Measurements from ENCODE around the gene ZNF134.

Gene ZNF134

DNA sequence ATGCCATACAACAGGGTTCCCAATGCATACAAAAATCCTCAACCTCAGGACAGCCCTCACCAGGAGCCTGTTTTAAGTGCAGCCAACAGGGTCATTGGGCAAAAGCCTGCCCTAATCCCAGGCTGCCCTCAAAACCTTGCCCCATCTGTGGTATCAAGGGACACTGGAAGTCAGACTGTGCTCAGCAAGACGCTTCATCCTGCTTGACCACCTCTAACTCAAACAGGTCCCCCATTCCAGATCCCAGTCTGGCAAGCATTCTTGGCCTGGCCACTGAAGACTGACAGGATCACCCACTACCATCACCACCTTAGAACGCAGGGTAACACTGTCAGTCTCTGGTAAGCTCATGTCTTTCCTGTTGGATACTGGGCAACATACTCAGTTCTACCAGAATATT lies 39.6 kb downstream of the ZNF134 start:
- no peak overlapping the region for H3K4me3 ChIP-seq (ENCODE audit: control insufficient read depth, low read depth, low read length)
- TF ChIP-seq, protein P1, sequence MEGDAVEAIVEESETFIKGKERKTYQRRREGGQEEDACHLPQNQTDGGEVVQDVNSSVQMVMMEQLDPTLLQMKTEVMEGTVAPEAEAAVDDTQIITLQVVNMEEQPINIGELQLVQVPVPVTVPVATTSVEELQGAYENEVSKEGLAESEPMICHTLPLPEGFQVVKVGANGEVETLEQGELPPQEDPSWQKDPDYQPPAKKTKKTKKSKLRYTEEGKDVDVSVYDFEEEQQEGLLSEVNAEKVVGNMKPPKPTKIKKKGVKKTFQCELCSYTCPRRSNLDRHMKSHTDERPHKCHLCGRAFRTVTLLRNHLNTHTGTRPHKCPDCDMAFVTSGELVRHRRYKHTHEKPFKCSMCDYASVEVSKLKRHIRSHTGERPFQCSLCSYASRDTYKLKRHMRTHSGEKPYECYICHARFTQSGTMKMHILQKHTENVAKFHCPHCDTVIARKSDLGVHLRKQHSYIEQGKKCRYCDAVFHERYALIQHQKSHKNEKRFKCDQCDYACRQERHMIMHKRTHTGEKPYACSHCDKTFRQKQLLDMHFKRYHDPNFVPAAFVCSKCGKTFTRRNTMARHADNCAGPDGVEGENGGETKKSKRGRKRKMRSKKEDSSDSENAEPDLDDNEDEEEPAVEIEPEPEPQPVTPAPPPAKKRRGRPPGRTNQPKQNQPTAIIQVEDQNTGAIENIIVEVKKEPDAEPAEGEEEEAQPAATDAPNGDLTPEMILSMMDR (conservative IDR thresholded peaks at IDR 0.05; ENCODE audit: control insufficient read depth, insufficient read depth, low read depth, low read length) = no peak
- DNase-seq (ENCODE audit: low read depth) = no peak

DNA sequence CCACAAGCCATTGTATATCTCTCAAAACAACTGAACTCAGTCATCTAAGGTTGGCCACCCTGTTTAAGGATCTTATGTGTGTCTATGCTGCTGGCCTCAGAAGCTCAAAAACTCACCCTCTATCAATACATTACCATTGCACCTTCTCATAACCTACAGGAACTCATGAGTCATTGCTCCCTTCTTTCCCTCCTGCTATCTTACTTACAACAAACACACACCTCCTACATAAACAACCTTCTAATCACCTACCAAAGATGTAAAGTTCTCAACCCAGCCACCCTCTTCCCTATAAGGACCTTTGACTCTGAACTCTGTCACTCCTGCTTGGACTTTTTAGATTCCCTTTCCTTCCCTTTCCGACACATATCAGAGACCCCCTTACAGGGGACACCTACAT lies 41.4 kb downstream of the ZNF134 start:
- TF ChIP-seq, protein P1 (conservative IDR thresholded peaks at IDR 0.05; ENCODE audit: control insufficient read depth, insufficient read depth, low read depth, low read length) = no peak
- H3K4me3 ChIP-seq (ENCODE audit: control insufficient read depth, low read depth, low read length) = no peak overlapping the region
- DNase-seq (ENCODE audit: low read depth) = no peak

DNA sequence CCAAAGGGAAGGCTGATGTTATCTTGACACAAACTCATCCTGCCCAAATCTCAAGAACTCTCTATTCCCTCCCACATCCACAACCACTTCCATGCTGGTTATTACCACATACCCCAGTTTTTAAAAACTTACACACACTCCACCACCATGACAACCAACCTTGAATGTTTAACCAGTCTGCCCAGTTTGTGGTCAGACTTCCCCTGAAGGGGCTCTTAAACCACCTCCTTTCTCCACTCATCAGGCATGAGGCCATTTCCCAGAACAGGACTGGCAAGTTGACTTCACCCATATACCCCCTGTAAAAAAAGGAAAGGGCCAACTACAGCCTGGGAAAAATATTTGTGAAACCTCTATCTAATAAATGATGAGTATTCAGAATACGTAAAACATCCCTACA lies 42.3 kb downstream of the ZNF134 start:
- DNase-seq (ENCODE audit: low read depth) = no peak
- TF ChIP-seq, protein P1 (conservative IDR thresholded peaks at IDR 0.05; ENCODE audit: control insufficient read depth, insufficient read depth, low read depth, low read length) = no peak
- no peak overlapping the region for H3K4me3 ChIP-seq (ENCODE audit: control insufficient read depth, low read depth, low read length)

DNA sequence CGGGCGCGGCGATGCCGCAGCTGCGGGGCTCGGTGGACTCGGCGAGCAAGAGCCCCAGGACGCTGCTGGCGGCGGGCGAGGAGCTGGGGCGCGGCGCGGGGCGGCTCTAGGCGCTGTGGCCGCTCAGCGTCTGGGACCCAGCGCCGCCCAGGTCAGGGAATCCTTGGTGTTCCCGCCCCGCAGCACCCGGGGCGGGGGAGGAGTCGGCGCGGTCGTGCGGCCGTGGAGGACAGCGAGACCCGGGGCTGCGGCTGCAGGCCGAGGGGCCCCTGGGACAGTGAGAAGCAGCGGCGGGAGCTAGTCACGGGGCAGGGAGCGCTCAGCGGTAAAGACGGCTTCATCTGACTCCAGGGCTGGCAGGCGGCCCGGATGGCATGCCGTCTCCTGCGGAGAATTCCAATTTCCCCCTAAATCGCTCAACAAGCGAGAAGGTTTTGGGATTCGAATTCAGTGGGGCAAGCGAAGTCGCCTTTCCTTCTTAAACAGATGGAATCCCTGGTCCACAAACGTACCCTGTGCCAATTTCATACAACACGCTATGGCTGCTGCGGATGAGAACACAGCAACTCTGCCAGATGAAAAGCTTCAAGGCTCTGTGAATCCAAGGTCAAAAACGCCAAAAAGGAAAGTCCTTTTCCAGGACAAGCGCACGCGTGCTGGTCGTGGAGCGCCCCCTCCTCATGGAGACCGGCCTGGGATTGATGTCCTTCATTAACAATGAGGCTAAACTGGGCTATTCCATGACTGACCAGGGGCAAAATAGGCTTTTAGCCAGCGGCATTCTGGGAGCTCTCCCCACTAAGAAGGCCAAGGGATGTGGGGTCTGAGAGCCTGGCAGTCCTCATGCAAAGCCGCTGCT lies 50.5 kb downstream of the ZNF134 start:
- peak; percentile 28 for DNase-seq (ENCODE audit: low read depth)
- TF ChIP-seq, protein P1 (conservative IDR thresholded peaks at IDR 0.05; ENCODE audit: control insufficient read depth, insufficient read depth, low read depth, low read length) = no peak
- peak overlapping the region; percentile 50 for H3K4me3 ChIP-seq (ENCODE audit: control insufficient read depth, low read depth, low read length)

DNA sequence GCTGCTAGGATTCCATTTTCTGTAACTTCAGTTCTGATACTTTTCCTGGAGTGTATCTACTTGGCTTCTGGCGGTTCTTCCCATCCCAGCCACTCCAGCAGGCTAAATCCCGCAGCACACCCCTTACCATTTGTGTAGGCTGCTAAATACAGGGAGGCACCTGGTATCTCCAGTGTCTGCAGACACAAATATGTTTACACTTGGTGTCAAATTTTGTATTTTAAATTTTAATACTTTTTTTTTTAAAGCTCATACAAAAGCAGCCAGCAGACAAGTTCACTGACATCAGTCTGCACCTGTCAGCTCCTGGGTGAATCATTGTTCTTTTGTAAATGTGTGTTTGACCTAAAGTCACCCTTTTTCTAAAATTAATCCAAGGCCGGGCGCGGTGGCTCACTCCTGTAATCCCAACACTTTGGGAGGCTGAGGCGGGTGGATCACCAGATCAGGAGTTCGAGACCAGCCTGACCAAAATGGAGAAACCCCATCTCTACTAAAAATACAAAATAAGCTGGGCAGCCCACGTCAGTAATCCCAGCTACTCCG lies 51.3 kb downstream of the ZNF134 start:
- DNase-seq (ENCODE audit: low read depth) = no peak
- no peak overlapping the region for H3K4me3 ChIP-seq (ENCODE audit: control insufficient read depth, low read depth, low read length)
- TF ChIP-seq, protein P1 (conservative IDR thresholded peaks at IDR 0.05; ENCODE audit: control insufficient read depth, insufficient read depth, low read depth, low read length) = no peak

DNA sequence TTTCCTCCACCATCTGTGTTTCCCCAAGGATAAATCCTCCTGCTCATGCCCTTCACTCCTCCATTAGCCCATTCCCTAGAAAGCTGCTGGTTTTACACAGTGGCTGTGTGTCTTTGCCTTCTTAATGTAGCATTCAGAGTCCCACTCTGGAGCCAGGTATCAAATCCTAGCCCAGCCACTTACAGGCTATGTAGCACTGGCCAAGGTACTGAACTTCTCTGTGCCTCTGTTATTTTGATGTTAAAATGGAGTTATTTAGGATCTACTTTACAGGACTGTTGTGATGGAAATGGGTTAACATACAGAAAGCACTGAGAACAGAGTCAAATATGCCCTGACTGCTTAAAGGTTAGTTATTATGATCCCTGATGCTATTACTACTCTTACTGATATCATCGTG lies 53.2 kb downstream of the ZNF134 start:
- TF ChIP-seq, protein P1 (conservative IDR thresholded peaks at IDR 0.05; ENCODE audit: control insufficient read depth, insufficient read depth, low read depth, low read length) = no peak
- DNase-seq (ENCODE audit: low read depth) = no peak
- H3K4me3 ChIP-seq (ENCODE audit: control insufficient read depth, low read depth, low read length) = no peak overlapping the region
